Activated CD4-positive, alpha-beta T cell treated with anti-CD3 and anti-CD28 coated beads, Interleukin-2, amount 50 U/mL, for 16 hours (primary cell): ENCODE measurements around the gene HS2ST1.
"Not testable (repeated sequence)": the region's sequence is repeated elsewhere in the genome, so short reads cannot be mapped to it uniquely, and the experiment has no call there.

Experiments used
- DNase-seq: peaks from one replicate; pipeline ENCODE4 v3.0.0-alpha.2; 2020

The HS2ST1 gene

GRCh38 chr1:86975993-86976550, 61.6 kb downstream of the HS2ST1 start:
- no peak for DNase-seq

GRCh38 chr1:86976664-86977063, 62.2 kb downstream of the HS2ST1 start:
- no peak for DNase-seq

GRCh38 chr1:86981482-86982213, 67.2 kb downstream of the HS2ST1 start:
- no peak for DNase-seq

- not testable (repeated sequence) for DNase-seq
Observed at GRCh38 chr1:86983677-86984076, 69.2 kb downstream of the HS2ST1 start.

GRCh38 chr1:86987446-86987845, 73.0 kb downstream of the HS2ST1 start:
- no peak for DNase-seq

GRCh38 chr1:86988835-86989234, 74.4 kb downstream of the HS2ST1 start:
- DNase-seq = no peak

- DNase-seq = not testable (repeated sequence)
Observed at GRCh38 chr1:86989690-86990089, 75.3 kb downstream of the HS2ST1 start.

- DNase-seq = no peak
Observed at GRCh38 chr1:86990826-86991225, 76.4 kb downstream of the HS2ST1 start.

- DNase-seq = no peak
Observed at GRCh38 chr1:86991549-86992186, 77.2 kb downstream of the HS2ST1 start.

- no peak for DNase-seq
Observed at GRCh38 chr1:86992861-86993260, 78.4 kb downstream of the HS2ST1 start.

GRCh38 chr1:86993269-86993985, 79.0 kb downstream of the HS2ST1 start:
- DNase-seq = no peak

GRCh38 chr1:86994061-86994460, 79.6 kb downstream of the HS2ST1 start:
- no peak for DNase-seq

- no peak for DNase-seq
Observed at GRCh38 chr1:86997538-86997937, 83.1 kb downstream of the HS2ST1 start.

- DNase-seq = no peak
Observed at GRCh38 chr1:86998280-86998679, 83.8 kb downstream of the HS2ST1 start.

- DNase-seq = peak; percentile 5
Observed at GRCh38 chr1:86998727-86999126, 84.3 kb downstream of the HS2ST1 start.

GRCh38 chr1:87000460-87000859, 86.0 kb downstream of the HS2ST1 start:
- DNase-seq = no peak

- DNase-seq = no peak
Observed at GRCh38 chr1:87004857-87005256, 90.4 kb downstream of the HS2ST1 start.

GRCh38 chr1:87007323-87007722, 92.9 kb downstream of the HS2ST1 start:
- DNase-seq = no peak

- DNase-seq = not testable (repeated sequence)
Observed at GRCh38 chr1:87013385-87013784, 99.0 kb downstream of the HS2ST1 start.

GRCh38 chr1:87017998-87018672, 103.7 kb downstream of the HS2ST1 start:
- no peak for DNase-seq

GRCh38 chr1:87023326-87023725, 108.9 kb downstream of the HS2ST1 start:
- DNase-seq = no peak

GRCh38 chr1:87024936-87025540, 110.6 kb downstream of the HS2ST1 start:
- no peak for DNase-seq

- DNase-seq = not testable (repeated sequence)
Observed at GRCh38 chr1:87027561-87027960, 113.1 kb downstream of the HS2ST1 start.
